ENCODE data around the gene CHMP2B. TPM values are rescaled to one million over a fixed set of nuclear protein-coding genes. Genes with fewer than 3 reads are reported as not detected.
"Not testable (repeated sequence)": the region's sequence is repeated elsewhere in the genome, so short reads cannot be mapped to it uniquely, and the experiment has no call there.

CHMP2B gene

DNA sequence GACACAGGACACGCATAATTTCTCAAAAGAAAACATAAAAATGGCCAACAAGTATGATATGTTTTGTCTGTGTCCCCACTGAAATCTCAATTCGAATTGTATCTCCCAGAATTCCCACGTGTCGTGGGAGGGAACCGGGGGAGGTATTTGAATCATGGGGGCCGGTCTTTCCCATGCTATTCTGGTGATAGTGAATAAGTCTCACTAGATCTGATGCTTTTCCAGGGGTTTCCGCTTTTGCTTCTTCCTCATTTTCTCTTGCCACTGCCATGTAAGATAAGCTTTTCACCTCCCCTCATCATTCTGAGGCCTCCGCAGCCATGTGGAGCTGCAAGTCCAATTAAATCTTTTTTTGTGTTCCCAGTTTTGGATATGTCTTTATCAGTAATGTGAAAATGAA is 61.3 kb downstream of the CHMP2B start:
- no peak overlapping the region for H3K4me2 ChIP-seq (ENCODE audit: insufficient read depth, low read length, poor library complexity, severe bottlenecking)

GRCh38 chr3:87298111-87298718 is 71.1 kb downstream of the CHMP2B start:
- H3K9ac ChIP-seq (ENCODE audit: low read depth, low read length, poor library complexity) = no peak overlapping the region
- H2AK5ac ChIP-seq (ENCODE audit: low read depth, low read length) = no peak overlapping the region
- no peak overlapping the region for H3K14ac ChIP-seq (ENCODE audit: low read length)
- no peak overlapping the region for H2BK12ac ChIP-seq (ENCODE audit: low read length)
- DNase-seq (ENCODE audit: low spot score) = peak; percentile 31
- no peak overlapping the region for H3K4me2 ChIP-seq (ENCODE audit: insufficient read depth, low read length, poor library complexity, severe bottlenecking)
- H2BK5ac ChIP-seq (ENCODE audit: low read length) = no peak overlapping the region
- no peak overlapping the region for H2BK120ac ChIP-seq (ENCODE audit: low read depth, low read length)
- H2AFZ ChIP-seq (ENCODE audit: low read length) = no peak overlapping the region
- WGBS, 2 donors (ENCODE audit: extremely low coverage in 2 of 2, insufficient read length in 2 of 2, insufficient replicate concordance in 1 of 2) = no CpG with 5 or more reads among the region's 3 CpGs
- H3K27ac ChIP-seq (replicated peaks; ENCODE audit: low read length) = no peak overlapping the region
- no peaks in the 10 kb centered on the region for H3K79me1 ChIP-seq (ENCODE audit: low read depth, low read length)
- no peak overlapping the region for H3K18ac ChIP-seq (ENCODE audit: low read length)
- no peak overlapping the region for H3K23ac ChIP-seq (ENCODE audit: low read depth, low read length, poor library complexity)
- H2BK15ac ChIP-seq (ENCODE audit: low read length) = no peak overlapping the region
- H4K91ac ChIP-seq (ENCODE audit: low read depth, low read length, poor library complexity) = no peak overlapping the region
- no peak overlapping the region for H4K8ac ChIP-seq (ENCODE audit: low read depth, low read length)
- peaks cover 0 to 3% (median 0%) of the 10 kb centered on the region in 3 experiments for H3K27me3 ChIP-seq (ENCODE audit: control insufficient read depth in 3 of 3, insufficient read depth in 3 of 3, low read depth in 1 of 3, low read length in 3 of 3)
- H3K4me3 ChIP-seq (ENCODE audit: low read length in 2 of 2) = no peak overlapping the region
- no peaks in the 10 kb centered on the region for H3K4me1 ChIP-seq (ENCODE audit: control insufficient read depth in 2 of 2, insufficient read depth in 1 of 2, low read depth in 1 of 2, low read length in 2 of 2)
- no peaks in the 10 kb centered on the region for H3K36me3 ChIP-seq (replicated peaks in 1 of 2; ENCODE audit: control insufficient read depth in 2 of 2, insufficient read depth in 2 of 2, low read length in 2 of 2)
- H3K4ac ChIP-seq (ENCODE audit: low read length) = no peak overlapping the region
- H3K9me3 ChIP-seq (replicated peaks in 1 of 2; ENCODE audit: control insufficient read depth in 2 of 2, insufficient read depth in 1 of 2, low read depth in 1 of 2, low read length in 2 of 2) = no peaks in the 10 kb centered on the region

More for the DNA sequence above, 61.3 kb downstream of the CHMP2B start:
- Histone ChIP-seq H3K4me1 (ENCODE audit: control insufficient read depth in 2 of 2, insufficient read depth in 1 of 2, low read depth in 1 of 2, low read length in 2 of 2) (no peaks in the 10 kb centered on the region), H2BK120ac (ENCODE audit: low read depth, low read length) (no peak overlapping the region), H3K27ac (replicated peaks; ENCODE audit: low read length) (no peak overlapping the region), H3K4ac (ENCODE audit: low read length) (no peak overlapping the region), H3K18ac (ENCODE audit: low read length) (no peak overlapping the region), H3K9ac (ENCODE audit: low read depth, low read length, poor library complexity) (no peak overlapping the region), H3K36me3 (replicated peaks in 1 of 2; ENCODE audit: control insufficient read depth in 2 of 2, insufficient read depth in 2 of 2, low read length in 2 of 2) (no peaks in the 10 kb centered on the region), H2AK5ac (ENCODE audit: low read depth, low read length) (no peak overlapping the region), H3K79me1 (ENCODE audit: low read depth, low read length) (no peaks in the 10 kb centered on the region), H3K9me3 (replicated peaks in 1 of 2; ENCODE audit: control insufficient read depth in 2 of 2, insufficient read depth in 1 of 2, low read depth in 1 of 2, low read length in 2 of 2) (no peaks in the 10 kb centered on the region), H3K4me3 (ENCODE audit: low read length in 2 of 2) (no peak overlapping the region), H4K8ac (ENCODE audit: low read depth, low read length) (no peak overlapping the region), H2BK15ac (ENCODE audit: low read length) (no peak overlapping the region), H3K23ac (ENCODE audit: low read depth, low read length, poor library complexity) (no peak overlapping the region), H3K27me3 (ENCODE audit: control insufficient read depth in 3 of 3, insufficient read depth in 3 of 3, low read depth in 1 of 3, low read length in 3 of 3) (no peaks in the 10 kb centered on the region), H4K91ac (ENCODE audit: low read depth, low read length, poor library complexity) (no peak overlapping the region), H2BK5ac (ENCODE audit: low read length) (no peak overlapping the region), H3K14ac (ENCODE audit: low read length) (no peak overlapping the region), H2AFZ (ENCODE audit: low read length) (no peak overlapping the region), H2BK12ac (ENCODE audit: low read length) (no peak overlapping the region)
- DNase-seq (ENCODE audit: low spot score) = no peak
- WGBS, 2 donors (ENCODE audit: extremely low coverage in 2 of 2, insufficient read length in 2 of 2, insufficient replicate concordance in 1 of 2) = no CpG with 5 or more reads among the region's 8 CpGs

GRCh38 chr3:87305031-87305430 is 77.9 kb downstream of the CHMP2B start:
- not testable (repeated sequence) for H3K4me3 ChIP-seq (ENCODE audit: low read length in 2 of 2); DNase-seq (ENCODE audit: low spot score); H2AK5ac ChIP-seq (ENCODE audit: low read depth, low read length); H4K8ac ChIP-seq (ENCODE audit: low read depth, low read length); H3K4me1 ChIP-seq (ENCODE audit: control insufficient read depth in 2 of 2, insufficient read depth in 1 of 2, low read depth in 1 of 2, low read length in 2 of 2); H3K27ac ChIP-seq (replicated peaks; ENCODE audit: low read length); H3K4ac ChIP-seq (ENCODE audit: low read length); H3K4me2 ChIP-seq (ENCODE audit: insufficient read depth, low read length, poor library complexity, severe bottlenecking); H3K79me1 ChIP-seq (ENCODE audit: low read depth, low read length); H2AFZ ChIP-seq (ENCODE audit: low read length); H2BK120ac ChIP-seq (ENCODE audit: low read depth, low read length); H3K23ac ChIP-seq (ENCODE audit: low read depth, low read length, poor library complexity); H2BK15ac ChIP-seq (ENCODE audit: low read length); H3K9me3 ChIP-seq (replicated peaks in 1 of 2; ENCODE audit: control insufficient read depth in 2 of 2, insufficient read depth in 1 of 2, low read depth in 1 of 2, low read length in 2 of 2); H3K27me3 ChIP-seq (ENCODE audit: control insufficient read depth in 3 of 3, insufficient read depth in 3 of 3, low read depth in 1 of 3, low read length in 3 of 3); H3K14ac ChIP-seq (ENCODE audit: low read length); H3K9ac ChIP-seq (ENCODE audit: low read depth, low read length, poor library complexity); H2BK5ac ChIP-seq (ENCODE audit: low read length); H3K18ac ChIP-seq (ENCODE audit: low read length); H4K91ac ChIP-seq (ENCODE audit: low read depth, low read length, poor library complexity); H2BK12ac ChIP-seq (ENCODE audit: low read length); H3K36me3 ChIP-seq (replicated peaks in 1 of 2; ENCODE audit: control insufficient read depth in 2 of 2, insufficient read depth in 2 of 2, low read length in 2 of 2)
- WGBS, 2 donors (ENCODE audit: extremely low coverage in 2 of 2, insufficient read length in 2 of 2, insufficient replicate concordance in 1 of 2) = no CpG with 5 or more reads among the region's 1 CpG

Small RNA genes within 50 kb of the gene (small RNA-seq; reads per million reads assigned to genes)
- not detected for gene MIR4795 (ENCODE audit: insufficient read depth)

Measured in neuronal stem cell (in vitro differentiated cells).